PC-3 (cell line): Measurements from ENCODE around the gene ZNF441.

Source experiments
- CTCF ChIP-seq: fragments of 300-600 bp; sonication (generic); conservative IDR thresholded peaks from 2 replicates; pipeline ENCODE4 v1.5.1; 2017; ENCODE audit warnings: antibody characterized with exemption, low read depth, mild to moderate bottlenecking, low read length
- EZH2 ChIP-seq: fragments of 300-600 bp; sonication (generic); IDR thresholded peaks from one replicate; pipeline ENCODE4 v1.6.1; 2017; ENCODE audit warnings: antibody characterized with exemption, mild to moderate bottlenecking, low read length; ENCODE audit not compliant: unreplicated experiment
- EZH2phosphoT487 ChIP-seq: fragments of 300-600 bp; sonication (generic); IDR thresholded peaks from 2 replicates; pipeline ENCODE4 v1.6.1; 2018; ENCODE audit warnings: mild to moderate bottlenecking, antibody characterized with exemption, low read length, borderline replicate concordance

GRCh38 chr19:11745869-11746268 is 20.9 kb upstream of the ZNF441 start:
- TF ChIP-seq CTCF (no peak), EZH2 (no peak), EZH2phosphoT487 (no peak)
